Measurements from ENCODE around the gene TBCK. TPM values are rescaled to one million over a fixed set of nuclear protein-coding genes. Genes with fewer than 3 reads are reported as not detected.

TBCK gene
- total RNA-seq, 1 experiment from 2014 or later = 28.6 TPM

- TF ChIP-seq, protein P1, sequence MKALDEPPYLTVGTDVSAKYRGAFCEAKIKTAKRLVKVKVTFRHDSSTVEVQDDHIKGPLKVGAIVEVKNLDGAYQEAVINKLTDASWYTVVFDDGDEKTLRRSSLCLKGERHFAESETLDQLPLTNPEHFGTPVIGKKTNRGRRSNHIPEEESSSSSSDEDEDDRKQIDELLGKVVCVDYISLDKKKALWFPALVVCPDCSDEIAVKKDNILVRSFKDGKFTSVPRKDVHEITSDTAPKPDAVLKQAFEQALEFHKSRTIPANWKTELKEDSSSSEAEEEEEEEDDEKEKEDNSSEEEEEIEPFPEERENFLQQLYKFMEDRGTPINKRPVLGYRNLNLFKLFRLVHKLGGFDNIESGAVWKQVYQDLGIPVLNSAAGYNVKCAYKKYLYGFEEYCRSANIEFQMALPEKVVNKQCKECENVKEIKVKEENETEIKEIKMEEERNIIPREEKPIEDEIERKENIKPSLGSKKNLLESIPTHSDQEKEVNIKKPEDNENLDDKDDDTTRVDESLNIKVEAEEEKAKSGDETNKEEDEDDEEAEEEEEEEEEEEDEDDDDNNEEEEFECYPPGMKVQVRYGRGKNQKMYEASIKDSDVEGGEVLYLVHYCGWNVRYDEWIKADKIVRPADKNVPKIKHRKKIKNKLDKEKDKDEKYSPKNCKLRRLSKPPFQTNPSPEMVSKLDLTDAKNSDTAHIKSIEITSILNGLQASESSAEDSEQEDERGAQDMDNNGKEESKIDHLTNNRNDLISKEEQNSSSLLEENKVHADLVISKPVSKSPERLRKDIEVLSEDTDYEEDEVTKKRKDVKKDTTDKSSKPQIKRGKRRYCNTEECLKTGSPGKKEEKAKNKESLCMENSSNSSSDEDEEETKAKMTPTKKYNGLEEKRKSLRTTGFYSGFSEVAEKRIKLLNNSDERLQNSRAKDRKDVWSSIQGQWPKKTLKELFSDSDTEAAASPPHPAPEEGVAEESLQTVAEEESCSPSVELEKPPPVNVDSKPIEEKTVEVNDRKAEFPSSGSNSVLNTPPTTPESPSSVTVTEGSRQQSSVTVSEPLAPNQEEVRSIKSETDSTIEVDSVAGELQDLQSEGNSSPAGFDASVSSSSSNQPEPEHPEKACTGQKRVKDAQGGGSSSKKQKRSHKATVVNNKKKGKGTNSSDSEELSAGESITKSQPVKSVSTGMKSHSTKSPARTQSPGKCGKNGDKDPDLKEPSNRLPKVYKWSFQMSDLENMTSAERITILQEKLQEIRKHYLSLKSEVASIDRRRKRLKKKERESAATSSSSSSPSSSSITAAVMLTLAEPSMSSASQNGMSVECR (CRISPR knock-in tag; IDR thresholded peaks at IDR 0.05; ENCODE audit: borderline replicate concordance) = no peak
- TF ChIP-seq NR3C1 (CRISPR knock-in tag; conservative IDR thresholded peaks at IDR 0.05; ENCODE audit: low read depth) = no peak
- no peak for TF ChIP-seq GABPB1 (CRISPR knock-in tag; IDR thresholded peaks at IDR 0.05)
- no peak for TF ChIP-seq AR (CRISPR knock-in tag; IDR thresholded peaks at IDR 0.05)
- TF ChIP-seq PRRX2 (CRISPR knock-in tag; IDR thresholded peaks at IDR 0.05) = no peak
- TF ChIP-seq, protein P2, sequence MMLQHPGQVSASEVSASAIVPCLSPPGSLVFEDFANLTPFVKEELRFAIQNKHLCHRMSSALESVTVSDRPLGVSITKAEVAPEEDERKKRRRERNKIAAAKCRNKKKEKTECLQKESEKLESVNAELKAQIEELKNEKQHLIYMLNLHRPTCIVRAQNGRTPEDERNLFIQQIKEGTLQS (CRISPR knock-in tag; conservative IDR thresholded peaks at IDR 0.05) = no peak
- no peak for TF ChIP-seq JAZF1 (CRISPR knock-in tag; IDR thresholded peaks at IDR 0.05)
- TF ChIP-seq NFE2L1 (CRISPR knock-in tag; IDR thresholded peaks at IDR 0.05) = no peak
These were observed 210.3 kb downstream of the TBCK start (continued) for GRCh38 chr4:106105697-106106096.

DNA sequence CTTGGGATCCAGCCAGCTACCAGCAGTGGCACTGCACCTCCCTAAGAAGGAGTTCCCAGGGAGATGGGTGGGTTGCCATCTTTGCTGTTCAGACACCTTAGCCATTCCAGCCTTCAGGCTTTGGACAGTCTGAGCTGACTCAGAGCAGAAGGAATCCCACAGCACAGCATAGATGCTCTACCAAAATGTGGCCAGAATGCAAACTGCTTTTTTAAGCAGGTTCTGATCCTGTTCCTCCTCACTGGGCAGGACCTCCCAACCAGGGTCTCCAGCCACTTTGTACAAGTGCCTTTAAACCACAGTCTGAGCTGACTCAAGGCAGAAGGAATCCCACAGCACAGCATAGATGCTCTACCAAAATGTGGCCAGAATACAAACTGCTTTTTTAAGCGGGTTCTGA is 211.7 kb downstream of the TBCK start:
- no peaks in the 10 kb centered on the region for H3K4me1 Mint-ChIP-seq
- H3K27me3 Mint-ChIP-seq (ENCODE audit: low read depth) = peaks cover under 1% of the 10 kb centered on the region; the same call in 1 of the 2 replicates
- ATAC-seq = no peak
- ChIA-PET POLR2A (no interaction called here), CTCF (no interaction called here)
- H3K36me3 Mint-ChIP-seq = peaks cover 33% of the 10 kb centered on the region
- peaks cover 39% of the 10 kb centered on the region for H3K9me3 Mint-ChIP-seq
- H3K27ac Mint-ChIP-seq = no peak overlapping the region
- no peak for DNase-seq (ENCODE audit: low spot score)
- TF ChIP-seq, protein P3, sequence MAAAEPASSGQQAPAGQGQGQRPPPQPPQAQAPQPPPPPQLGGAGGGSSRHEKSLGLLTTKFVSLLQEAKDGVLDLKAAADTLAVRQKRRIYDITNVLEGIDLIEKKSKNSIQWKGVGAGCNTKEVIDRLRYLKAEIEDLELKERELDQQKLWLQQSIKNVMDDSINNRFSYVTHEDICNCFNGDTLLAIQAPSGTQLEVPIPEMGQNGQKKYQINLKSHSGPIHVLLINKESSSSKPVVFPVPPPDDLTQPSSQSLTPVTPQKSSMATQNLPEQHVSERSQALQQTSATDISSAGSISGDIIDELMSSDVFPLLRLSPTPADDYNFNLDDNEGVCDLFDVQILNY (CRISPR knock-in tag; IDR thresholded peaks at IDR 0.05) = no peak
- TF ChIP-seq ZNF423 (CRISPR knock-in tag; IDR thresholded peaks at IDR 0.05) (no peak), TEAD1 (CRISPR knock-in tag; IDR thresholded peaks at IDR 0.05) (no peak), ZMAT4 (CRISPR knock-in tag; IDR thresholded peaks at IDR 0.05) (no peak), ZNF396 (CRISPR knock-in tag; IDR thresholded peaks at IDR 0.05; ENCODE audit: borderline replicate concordance) (no peak), ZSCAN18 (CRISPR knock-in tag; IDR thresholded peaks at IDR 0.05) (no peak), ETV6 (CRISPR knock-in tag; IDR thresholded peaks at IDR 0.05) (no peak), ERG (CRISPR knock-in tag; IDR thresholded peaks at IDR 0.05) (no peak), ATF6 (CRISPR knock-in tag; IDR thresholded peaks at IDR 0.05) (no peak), ZNF138 (CRISPR knock-in tag; conservative IDR thresholded peaks at IDR 0.05) (no peak), SMAD3 (CRISPR knock-in tag; IDR thresholded peaks at IDR 0.05; ENCODE audit: borderline replicate concordance) (no peak)
- TF ChIP-seq, protein P4, sequence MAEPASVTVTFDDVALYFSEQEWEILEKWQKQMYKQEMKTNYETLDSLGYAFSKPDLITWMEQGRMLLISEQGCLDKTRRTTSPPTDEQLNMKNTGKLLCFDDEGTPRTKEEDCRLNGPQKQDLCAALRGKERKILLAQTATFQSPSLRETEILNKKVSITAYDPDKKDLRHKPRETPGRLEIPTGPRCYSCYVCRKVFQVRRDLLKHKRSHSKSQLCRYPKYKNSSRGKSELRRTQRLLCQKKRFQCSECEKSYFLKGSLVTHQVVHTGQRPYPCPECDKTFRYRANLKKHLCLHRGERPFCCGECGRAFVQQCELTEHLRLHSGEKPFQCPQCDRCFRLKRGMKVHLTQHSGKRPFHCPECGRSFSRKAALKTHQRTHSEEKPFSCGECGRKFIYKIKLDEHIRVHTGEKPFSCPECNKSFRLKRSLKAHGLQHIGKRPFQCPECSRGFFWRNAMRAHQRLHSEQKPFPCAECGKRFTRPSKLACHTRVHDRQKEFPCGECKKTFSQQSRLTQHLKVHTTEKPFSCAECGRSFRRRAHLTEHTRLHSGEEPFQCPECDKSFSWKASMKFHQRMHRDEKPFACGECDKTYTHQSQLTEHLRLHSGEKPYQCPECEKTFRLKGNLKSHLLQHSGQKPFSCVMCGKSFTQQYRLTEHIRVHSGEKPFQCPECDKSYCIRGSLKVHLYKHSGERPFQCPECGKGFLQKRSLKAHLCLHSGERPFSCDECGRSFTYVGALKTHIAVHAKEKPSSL (CRISPR knock-in tag; conservative IDR thresholded peaks at IDR 0.05) = no peak
- no peak overlapping the region for H3K4me3 Mint-ChIP-seq

Measured in WTC11 (cell line).